ENCODE results near the gene AGBL4.

- TF ChIP-seq CTCF (IDR thresholded peaks at IDR 0.05; ENCODE audit: borderline replicate concordance, extremely low read depth, low read length, poor library complexity, severe bottlenecking): no peak
- TF ChIP-seq EZH2 (IDR thresholded peaks at IDR 0.05; ENCODE audit: borderline replicate concordance, low read depth, low read length, severe bottlenecking): no peak
These were observed 1134.7 kb downstream of the AGBL4 start for GRCh38 chr1:48889082-48889481.
